ENCODE measurements around the gene MYO1D. TPM values are rescaled to one million over a fixed set of nuclear protein-coding genes. Genes with fewer than 3 reads are reported as not detected.
A peak's percentile ranks its signal among the peaks of the same experiment; 100 is the strongest.

MYO1D gene
- total and polyA plus RNA-seq, 4 donors = 4.5 to 22.9 (median 13.3) TPM

GRCh38 chr17:32536736-32537643 is 339.9 kb downstream of the MYO1D start:
- no peak for DNase-seq (ENCODE audit: low spot score)
- H3K27ac ChIP-seq (ENCODE audit: low read depth in 1 of 2, low read length in 2 of 2) = no peak overlapping the region
- H3K4me1 ChIP-seq (ENCODE audit: control insufficient read depth in 4 of 4, insufficient read depth in 4 of 4, low read length in 3 of 4) = no peaks in the 10 kb centered on the region
- TF ChIP-seq, protein P1, sequence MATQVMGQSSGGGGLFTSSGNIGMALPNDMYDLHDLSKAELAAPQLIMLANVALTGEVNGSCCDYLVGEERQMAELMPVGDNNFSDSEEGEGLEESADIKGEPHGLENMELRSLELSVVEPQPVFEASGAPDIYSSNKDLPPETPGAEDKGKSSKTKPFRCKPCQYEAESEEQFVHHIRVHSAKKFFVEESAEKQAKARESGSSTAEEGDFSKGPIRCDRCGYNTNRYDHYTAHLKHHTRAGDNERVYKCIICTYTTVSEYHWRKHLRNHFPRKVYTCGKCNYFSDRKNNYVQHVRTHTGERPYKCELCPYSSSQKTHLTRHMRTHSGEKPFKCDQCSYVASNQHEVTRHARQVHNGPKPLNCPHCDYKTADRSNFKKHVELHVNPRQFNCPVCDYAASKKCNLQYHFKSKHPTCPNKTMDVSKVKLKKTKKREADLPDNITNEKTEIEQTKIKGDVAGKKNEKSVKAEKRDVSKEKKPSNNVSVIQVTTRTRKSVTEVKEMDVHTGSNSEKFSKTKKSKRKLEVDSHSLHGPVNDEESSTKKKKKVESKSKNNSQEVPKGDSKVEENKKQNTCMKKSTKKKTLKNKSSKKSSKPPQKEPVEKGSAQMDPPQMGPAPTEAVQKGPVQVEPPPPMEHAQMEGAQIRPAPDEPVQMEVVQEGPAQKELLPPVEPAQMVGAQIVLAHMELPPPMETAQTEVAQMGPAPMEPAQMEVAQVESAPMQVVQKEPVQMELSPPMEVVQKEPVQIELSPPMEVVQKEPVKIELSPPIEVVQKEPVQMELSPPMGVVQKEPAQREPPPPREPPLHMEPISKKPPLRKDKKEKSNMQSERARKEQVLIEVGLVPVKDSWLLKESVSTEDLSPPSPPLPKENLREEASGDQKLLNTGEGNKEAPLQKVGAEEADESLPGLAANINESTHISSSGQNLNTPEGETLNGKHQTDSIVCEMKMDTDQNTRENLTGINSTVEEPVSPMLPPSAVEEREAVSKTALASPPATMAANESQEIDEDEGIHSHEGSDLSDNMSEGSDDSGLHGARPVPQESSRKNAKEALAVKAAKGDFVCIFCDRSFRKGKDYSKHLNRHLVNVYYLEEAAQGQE (IDR thresholded peaks at IDR 0.05) = no peak
- no peak for TF ChIP-seq EGR1 (IDR thresholded peaks at IDR 0.05; ENCODE audit: low read depth in 2 of 2)
- TF ChIP-seq ZBTB33 (IDR thresholded peaks at IDR 0.05) = no peak
- TF ChIP-seq HNF4G (IDR thresholded peaks at IDR 0.05) = no peak
- TF ChIP-seq HNF4A (conservative IDR thresholded peaks at IDR 0.05) = no peak
- TF ChIP-seq CTCF (IDR thresholded peaks at IDR 0.05; ENCODE audit: low read depth, low read length, missing input control) = no peak
- TF ChIP-seq RAD21 (IDR thresholded peaks at IDR 0.05) = peak in 1 of 2 donors; percentile 10
- peak; percentile 81 for TF ChIP-seq NR2F2 (IDR thresholded peaks at IDR 0.05)
- TF ChIP-seq TAF1 (conservative IDR thresholded peaks at IDR 0.05) = no peak
- TF ChIP-seq GABPA (IDR thresholded peaks at IDR 0.05 in 1 of 2, conservative IDR thresholded peaks at IDR 0.05 in 1 of 2) = no peak
- TF ChIP-seq JUND (IDR thresholded peaks at IDR 0.05) = no peak
- no peak for TF ChIP-seq FOXA2 (IDR thresholded peaks at IDR 0.05)
- peak in 1 of 2 donors; percentile 25 for TF ChIP-seq RXRA (IDR thresholded peaks at IDR 0.05)
- peak; percentile 28 for TF ChIP-seq SP1 (IDR thresholded peaks at IDR 0.05)
- TF ChIP-seq ATF3 (IDR thresholded peaks at IDR 0.05) = no peak
- TF ChIP-seq, protein P2, sequence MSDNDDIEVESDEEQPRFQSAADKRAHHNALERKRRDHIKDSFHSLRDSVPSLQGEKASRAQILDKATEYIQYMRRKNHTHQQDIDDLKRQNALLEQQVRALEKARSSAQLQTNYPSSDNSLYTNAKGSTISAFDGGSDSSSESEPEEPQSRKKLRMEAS (IDR thresholded peaks at IDR 0.05) = peak; percentile 13
- TF ChIP-seq YY1 (IDR thresholded peaks at IDR 0.05) = no peak
- TF ChIP-seq FOXA1 (IDR thresholded peaks at IDR 0.05) = no peak
- no peaks in the 10 kb centered on the region for H3K36me3 ChIP-seq (ENCODE audit: control insufficient read depth in 4 of 4, insufficient read depth in 3 of 4, low read depth in 1 of 4, low read length in 3 of 4)
- H3K9me3 ChIP-seq (ENCODE audit: control insufficient read depth in 4 of 4, low read length in 3 of 4) = no peaks in the 10 kb centered on the region
- no peaks in the 10 kb centered on the region for H3K27me3 ChIP-seq (ENCODE audit: control insufficient read depth in 4 of 4, insufficient read depth in 4 of 4, low read length in 3 of 4)
- no peak overlapping the region for H3K9ac ChIP-seq (ENCODE audit: low read depth in 1 of 2, low read length in 2 of 2)
- 73% methylated on average over 8 of the region's 8 CpGs for WGBS
- no peak overlapping the region for H3K4me3 ChIP-seq (ENCODE audit: low read depth in 1 of 3, low read length in 3 of 3)

Data from liver (tissue), 9 donors.